H9 (cell line): ENCODE measurements around the gene MYO5C. TPM values are rescaled to one million over a fixed set of nuclear protein-coding genes. Genes with fewer than 3 reads are reported as not detected.

Experiments used
- DNase-seq: peaks from one replicate; pipeline ENCODE4 v3.0.0-alpha.2; 2017
- H2AFZ ChIP-seq: one replicate; pipeline ENCODE4 v1.6.1; 2013; ENCODE audit warnings: mild to moderate bottlenecking, low read length, control low read depth, moderate library complexity
- H2AK5ac ChIP-seq: 2 replicates; pipeline ENCODE4 v1.6.1; 2013; ENCODE audit warnings: low read length, control low read depth, mixed read lengths; ENCODE audit not compliant: insufficient read length
- H2BK120ac ChIP-seq: one replicate; pipeline ENCODE4 v1.6.1; 2013; ENCODE audit warnings: low read depth, mild to moderate bottlenecking, low read length, control low read depth, inconsistent platforms; ENCODE audit not compliant: poor library complexity, severe bottlenecking
- H2BK12ac ChIP-seq: 2 replicates; pipeline ENCODE4 v1.6.1; 2013; ENCODE audit warnings: low read length, control low read depth, mixed read lengths, low read depth; ENCODE audit not compliant: insufficient read length
- H2BK15ac ChIP-seq: 2 replicates; pipeline ENCODE4 v1.6.1; 2013; ENCODE audit warnings: low read depth, low read length, control low read depth
- H2BK20ac ChIP-seq: one replicate; pipeline ENCODE4 v1.6.1; 2013; ENCODE audit warnings: low read depth, mild to moderate bottlenecking, low read length, control low read depth, inconsistent platforms; ENCODE audit not compliant: poor library complexity, severe bottlenecking
- H2BK5ac ChIP-seq: 2 replicates; pipeline ENCODE4 v1.6.1; 2013; ENCODE audit warnings: low read length, control low read depth, mixed read lengths; ENCODE audit not compliant: insufficient read length
- H3K14ac ChIP-seq: 2 replicates; pipeline ENCODE4 v1.6.1; 2013; ENCODE audit warnings: low read length, control low read depth; ENCODE audit not compliant: insufficient read depth
- H3K18ac ChIP-seq: 2 replicates; pipeline ENCODE4 v1.6.1; 2013; ENCODE audit warnings: low read depth, mild to moderate bottlenecking, mixed read lengths, low read length, control low read depth; ENCODE audit not compliant: insufficient read length
- H3K23ac ChIP-seq: 2 replicates; pipeline ENCODE4 v1.6.1; 2013; ENCODE audit warnings: low read length, control low read depth, mixed read lengths, low read depth; ENCODE audit not compliant: insufficient read length
- H3K23me2 ChIP-seq: 2 replicates; pipeline ENCODE4 v1.6.1; 2013; ENCODE audit warnings: low read depth, mild to moderate bottlenecking, mixed read lengths, low read length, control low read depth; ENCODE audit not compliant: insufficient read length, poor library complexity, severe bottlenecking
- H3K27ac ChIP-seq: 2 replicates; pipeline ENCODE4 v1.5.1; 2013; ENCODE audit warnings: low read length, control low read depth, mixed read lengths, low read depth; ENCODE audit not compliant: insufficient read length
- H3K27me3 ChIP-seq: 2 replicates; pipeline ENCODE4 v1.6.1; 2013; ENCODE audit warnings: low read length, control low read depth, inconsistent platforms; ENCODE audit not compliant: insufficient read depth
- H3K4ac ChIP-seq: 2 replicates; pipeline ENCODE4 v1.6.1; 2013; ENCODE audit warnings: low read depth, mild to moderate bottlenecking, control low read depth, inconsistent platforms, low read length, moderate library complexity
- H3K4me1 ChIP-seq: 2 replicates; pipeline ENCODE4 v1.6.1; 2013; ENCODE audit warnings: low read length, control low read depth, inconsistent platforms; ENCODE audit not compliant: insufficient read depth
- H3K4me2 ChIP-seq: 2 replicates; pipeline ENCODE4 v1.6.1; 2013; ENCODE audit warnings: low read length, control low read depth, mixed read lengths; ENCODE audit not compliant: insufficient read length, insufficient read depth
- H3K56ac ChIP-seq: 2 replicates; pipeline ENCODE4 v1.6.1; 2013; ENCODE audit warnings: low read depth, mild to moderate bottlenecking, mixed read lengths, low read length, control low read depth; ENCODE audit not compliant: insufficient read length
- H3K79me1 ChIP-seq: 2 replicates; pipeline ENCODE4 v1.6.1; 2013; ENCODE audit warnings: low read depth, mild to moderate bottlenecking, moderate library complexity, low read length, control low read depth, inconsistent platforms; ENCODE audit not compliant: insufficient read depth, poor library complexity, severe bottlenecking
- H3K79me2 ChIP-seq: 2 replicates; pipeline ENCODE4 v1.6.1; 2013; ENCODE audit warnings: low read length, control low read depth, inconsistent platforms; ENCODE audit not compliant: insufficient read depth
- H3K9ac ChIP-seq: 2 replicates; pipeline ENCODE4 v1.6.1; 2013; ENCODE audit warnings: low read length, control low read depth, mixed read lengths; ENCODE audit not compliant: insufficient read length; ENCODE audit errors: extremely low read depth
- H3K9me3 ChIP-seq: one replicate; pipeline ENCODE4 v1.6.1; 2013; ENCODE audit warnings: low read depth, low read length, inconsistent platforms; ENCODE audit not compliant: control insufficient read depth
- H3T11ph ChIP-seq: one replicate; pipeline ENCODE4 v1.6.1; 2013; ENCODE audit warnings: mild to moderate bottlenecking, low read length, control low read depth, inconsistent platforms
- H4K20me1 ChIP-seq: one replicate; pipeline ENCODE4 v1.6.1; 2013; ENCODE audit not compliant: control insufficient read depth, insufficient read length, insufficient read depth
- H4K5ac ChIP-seq: 2 replicates; pipeline ENCODE4 v1.6.1; 2013; ENCODE audit warnings: low read depth, mild to moderate bottlenecking, mixed read lengths, low read length, control low read depth; ENCODE audit not compliant: insufficient read length
- H4K8ac ChIP-seq: replicated peaks from 2 replicates; pipeline ENCODE4 v1.6.1; 2013; ENCODE audit warnings: low read length, control low read depth, mixed read lengths, low read depth; ENCODE audit not compliant: insufficient read length
- H4K91ac ChIP-seq: 2 replicates; pipeline ENCODE4 v1.6.1; 2013; ENCODE audit warnings: low read depth, mild to moderate bottlenecking, moderate library complexity, mixed read lengths, low read length, control low read depth; ENCODE audit not compliant: insufficient read length
- H3K27ac Mint-ChIP-seq, 3 experiments: 2 replicates in 2 of 3; 3 replicates in 1 of 3; pipeline ENCODE4 v1.8.0; 2020 to 2021; ENCODE audit warnings: mixed read lengths in 3 of 3, mild to moderate bottlenecking in 1 of 3, moderate library complexity in 1 of 3
- H3K27me3 Mint-ChIP-seq: 2 replicates; pipeline ENCODE4 v1.8.0; 2021; ENCODE audit warnings: low read depth, mild to moderate bottlenecking, moderate library complexity, mixed read lengths
- H3K36me3 Mint-ChIP-seq, 3 experiments: 2 replicates in 2 of 3; 3 replicates in 1 of 3; pipeline ENCODE4 v1.8.0; 2020 to 2021; ENCODE audit warnings: low read depth in 3 of 3, mixed read lengths in 3 of 3; ENCODE audit not compliant: insufficient read depth in 1 of 3
- H3K4me1 Mint-ChIP-seq, 2 experiments: 2 replicates each; pipeline ENCODE4 v1.8.0; 2020; ENCODE audit warnings: mixed read lengths in 2 of 2
- H3K4me3 Mint-ChIP-seq, 2 experiments: 2 replicates in 1 of 2; 3 replicates in 1 of 2; pipeline ENCODE4 v1.8.0; 2020 to 2021; ENCODE audit warnings: mild to moderate bottlenecking in 2 of 2, mixed read lengths in 2 of 2, moderate library complexity in 1 of 2
- H3K9me3 Mint-ChIP-seq, 2 experiments: 2 replicates in 1 of 2; 3 replicates in 1 of 2; pipeline ENCODE4 v1.8.0; 2020; ENCODE audit warnings: mild to moderate bottlenecking in 2 of 2, mixed read lengths in 2 of 2, moderate library complexity in 1 of 2
- WGBS: extraction: QIAGEN DNeasy Blood & Tissue Kit; methylation state at CpG from one replicate; pipeline ENCODE4 v1.1.7; 2013; ENCODE audit warnings: missing lambda C conversion rate, low lambda C conversion rate, mixed read lengths; ENCODE audit not compliant: insufficient read length; ENCODE audit errors: extremely low coverage; 5-methylcytosine and 5-hydroxymethylcytosine counted together
- total RNA-seq: library from RNA; stranded (reverse); gene quantifications from 2 replicates; pipeline ENCODE4 v1.2.1, GENCODE V29; 2021
- TF ChIP-seq, protein P1 (sequence below): fragments of 200-600 bp; sonication (generic); conservative IDR thresholded peaks from 3 replicates; pipeline ENCODE4 v1.8.0; 2021; ENCODE audit warnings: antibody characterized with exemption, mild to moderate bottlenecking

Gene MYO5C
- total RNA-seq, 1 experiment from 2014 or later = 22.2 TPM

DNA sequence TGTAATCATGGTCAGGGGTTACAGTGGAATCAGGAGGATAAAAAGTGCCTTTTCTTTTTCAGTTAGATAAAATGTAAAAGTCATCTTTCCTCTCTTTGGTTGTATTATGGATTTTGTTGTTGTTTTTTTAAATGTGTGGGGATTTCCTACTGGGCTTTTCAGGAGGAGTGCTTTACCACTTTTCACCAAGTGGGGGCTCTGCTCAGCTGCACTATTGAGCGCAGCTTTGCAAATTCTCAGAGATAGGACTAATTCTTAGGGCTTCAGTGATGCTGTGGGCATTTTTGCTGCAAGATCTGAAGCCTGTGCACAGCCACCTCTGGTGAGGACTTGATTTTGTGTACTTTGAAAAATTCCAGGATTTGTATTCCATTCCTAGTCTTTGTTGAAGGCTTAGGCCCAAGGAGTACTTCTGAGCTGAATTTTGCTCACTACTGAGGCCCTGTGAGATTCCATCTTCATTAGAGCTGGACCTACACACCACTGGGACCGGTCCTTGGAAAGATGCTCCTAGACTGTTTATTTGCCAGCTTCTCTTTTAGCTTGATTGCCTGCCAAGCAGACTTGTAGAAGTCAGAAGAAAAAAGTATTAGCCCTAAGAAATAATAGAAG, 111.9 kb downstream of the MYO5C start:
- H3K14ac ChIP-seq = no peak overlapping the region
- H3K4me1 ChIP-seq = no peaks in the 10 kb centered on the region
- no peak overlapping the region for H3K4me2 ChIP-seq
- no peaks in the 10 kb centered on the region; the same call in 1 of the 2 replicates for H3K27me3 ChIP-seq
- no peak overlapping the region for H3K18ac ChIP-seq
- no peak overlapping the region for H2BK12ac ChIP-seq
- no peaks in the 10 kb centered on the region for H3K9me3 ChIP-seq
- H3K79me1 ChIP-seq = no peaks in the 10 kb centered on the region
- H2BK120ac ChIP-seq = no peak overlapping the region
- H3K36me3 Mint-ChIP-seq = no peaks in the 10 kb centered on the region; a peak in 1 of 7 replicates
- H2BK5ac ChIP-seq = no peak overlapping the region
- H2AFZ ChIP-seq = no peak overlapping the region
- peaks cover 19% of the 10 kb centered on the region for H3K27me3 Mint-ChIP-seq
- peaks cover 10 to 11% of the 10 kb centered on the region in 2 experiments for H3K4me1 Mint-ChIP-seq
- H2AK5ac ChIP-seq = no peak overlapping the region
- H3K79me2 ChIP-seq = no peaks in the 10 kb centered on the region
- no peak overlapping the region for H3K4ac ChIP-seq
- H3K23me2 ChIP-seq = peaks cover 12% of the 10 kb centered on the region
- DNase-seq = no peak
- no peak overlapping the region for H3K27ac ChIP-seq
- no CpG with 5 or more reads among the region's 2 CpGs for WGBS
- no peak overlapping the region for H4K91ac ChIP-seq
- no peaks in the 10 kb centered on the region for H4K20me1 ChIP-seq
- no peak overlapping the region for H4K8ac ChIP-seq
- no peak overlapping the region for H3T11ph ChIP-seq
- no peak overlapping the region for H3K9ac ChIP-seq
- peak overlapping the region in 1 of 2 experiments; percentile 8; a peak in 1 of 5 replicates for H3K4me3 Mint-ChIP-seq
- no peak overlapping the region for H3K23ac ChIP-seq
- H4K5ac ChIP-seq = no peak overlapping the region
- H3K56ac ChIP-seq = no peak overlapping the region
- H3K27ac Mint-ChIP-seq = no peak overlapping the region
- TF ChIP-seq, protein P1, sequence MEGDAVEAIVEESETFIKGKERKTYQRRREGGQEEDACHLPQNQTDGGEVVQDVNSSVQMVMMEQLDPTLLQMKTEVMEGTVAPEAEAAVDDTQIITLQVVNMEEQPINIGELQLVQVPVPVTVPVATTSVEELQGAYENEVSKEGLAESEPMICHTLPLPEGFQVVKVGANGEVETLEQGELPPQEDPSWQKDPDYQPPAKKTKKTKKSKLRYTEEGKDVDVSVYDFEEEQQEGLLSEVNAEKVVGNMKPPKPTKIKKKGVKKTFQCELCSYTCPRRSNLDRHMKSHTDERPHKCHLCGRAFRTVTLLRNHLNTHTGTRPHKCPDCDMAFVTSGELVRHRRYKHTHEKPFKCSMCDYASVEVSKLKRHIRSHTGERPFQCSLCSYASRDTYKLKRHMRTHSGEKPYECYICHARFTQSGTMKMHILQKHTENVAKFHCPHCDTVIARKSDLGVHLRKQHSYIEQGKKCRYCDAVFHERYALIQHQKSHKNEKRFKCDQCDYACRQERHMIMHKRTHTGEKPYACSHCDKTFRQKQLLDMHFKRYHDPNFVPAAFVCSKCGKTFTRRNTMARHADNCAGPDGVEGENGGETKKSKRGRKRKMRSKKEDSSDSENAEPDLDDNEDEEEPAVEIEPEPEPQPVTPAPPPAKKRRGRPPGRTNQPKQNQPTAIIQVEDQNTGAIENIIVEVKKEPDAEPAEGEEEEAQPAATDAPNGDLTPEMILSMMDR = peak; percentile 77
- no peak overlapping the region for H2BK20ac ChIP-seq
- H3K9me3 Mint-ChIP-seq = no peaks in the 10 kb centered on the region
- no peak overlapping the region for H2BK15ac ChIP-seq
